Ascending aorta (tissue), 2 donors: ENCODE measurements around the gene TNFAIP1. TPM values are rescaled to one million over a fixed set of nuclear protein-coding genes. Genes with fewer than 3 reads are reported as not detected.

ENCODE experiments used
- DNase-seq, 2 donors: peaks; one replicate each; pipeline ENCODE4 v3.0.0-alpha.2; 2019; ENCODE audit warnings: low spot score in 2 of 2
- H3K27ac ChIP-seq, 2 donors: fragments of 200-600 bp; sonication (generic); one replicate each; pipeline ENCODE4 v1.5.1; 2016 to 2017; ENCODE audit warnings: mild to moderate bottlenecking in 1 of 2
- H3K27me3 ChIP-seq: fragments of 200-600 bp; sonication (generic); one replicate; pipeline ENCODE4 v1.5.1; 2017
- H3K36me3 ChIP-seq, 2 donors: fragments of 200-600 bp; sonication (generic); one replicate each; pipeline ENCODE4 v1.5.1; 2016
- H3K4me1 ChIP-seq, 2 donors: fragments of 200-600 bp; sonication (generic); one replicate each; pipeline ENCODE4 v1.5.1; 2016 to 2017; ENCODE audit warnings: mild to moderate bottlenecking in 1 of 2
- H3K4me3 ChIP-seq, 2 donors: fragments of 200-600 bp; sonication (generic); one replicate each; pipeline ENCODE4 v1.5.1; 2016 to 2017; ENCODE audit warnings: mild to moderate bottlenecking in 1 of 2
- H3K9me3 ChIP-seq, 2 donors: fragments of 200-600 bp; sonication (generic); one replicate each; pipeline ENCODE4 v1.5.1; 2016
- intact Hi-C: fragments of 100-400 bp; cut with DNase I; formaldehyde crosslinking; loops from one replicate; pipeline ENCODE4 v1.15.1; 2023
- total RNA-seq: library from RNA; depleted of rRNA; stranded (reverse); fragments of >200 nt; gene quantifications from one replicate; pipeline ENCODE4 v1.1.0, GENCODE V29; 2016
- TF ChIP-seq, protein P1 (sequence below), 3 experiments: fragments of 200-600 bp in 2 of 3; fragments of 450-650 bp in 1 of 3; sonication (generic) in 2 of 3; IDR thresholded peaks; one replicate each; pipeline ENCODE4 v1.5.1; 2016 to 2019; ENCODE audit warnings: antibody characterized with exemption in 3 of 3, mild to moderate bottlenecking in 1 of 3, moderate library complexity in 1 of 3

The TNFAIP1 gene
- total RNA-seq, 1 donor from 2014 or later: 66.4 TPM

DNA sequence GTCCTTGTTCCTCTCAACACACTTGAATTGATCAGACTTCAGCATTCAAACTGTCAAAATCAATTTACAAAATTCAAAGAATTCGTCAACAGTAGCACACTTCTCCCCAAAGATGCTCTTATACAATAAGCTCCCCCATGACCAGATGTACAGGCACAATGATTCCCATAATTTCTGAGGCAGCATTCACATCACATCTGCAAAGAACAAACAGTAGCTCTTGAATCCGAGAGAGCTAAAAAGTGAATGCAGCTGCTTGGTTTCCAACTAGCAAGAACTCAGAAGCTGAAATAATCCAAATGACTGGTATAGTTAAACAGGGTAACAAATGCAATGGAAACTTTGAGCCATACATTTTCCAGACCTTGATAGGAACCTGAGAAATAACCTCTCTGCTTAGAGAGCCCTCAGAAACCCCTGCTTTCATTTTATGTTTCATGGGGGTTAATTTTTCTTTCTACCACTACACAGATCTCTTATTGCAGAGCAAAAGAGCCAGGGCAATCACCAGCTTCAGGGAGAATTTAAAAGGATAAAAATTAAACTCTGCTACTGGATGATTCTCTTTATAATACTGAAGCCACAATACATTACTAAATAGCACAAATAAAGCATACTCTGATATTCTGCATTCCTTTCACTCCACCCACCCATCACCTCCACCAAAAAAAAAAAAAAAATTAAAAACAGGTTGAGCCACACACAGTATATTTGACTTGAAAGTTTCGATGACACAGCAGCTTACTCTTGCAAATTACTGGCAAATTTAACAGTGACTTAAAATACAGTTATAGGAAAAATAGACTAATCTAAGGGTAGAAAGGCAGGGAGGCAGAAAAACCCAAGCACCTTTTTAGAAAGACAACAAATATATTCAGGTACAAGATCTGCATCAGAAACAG, 39.6 kb upstream of the TNFAIP1 start:
- TF ChIP-seq, protein P1, sequence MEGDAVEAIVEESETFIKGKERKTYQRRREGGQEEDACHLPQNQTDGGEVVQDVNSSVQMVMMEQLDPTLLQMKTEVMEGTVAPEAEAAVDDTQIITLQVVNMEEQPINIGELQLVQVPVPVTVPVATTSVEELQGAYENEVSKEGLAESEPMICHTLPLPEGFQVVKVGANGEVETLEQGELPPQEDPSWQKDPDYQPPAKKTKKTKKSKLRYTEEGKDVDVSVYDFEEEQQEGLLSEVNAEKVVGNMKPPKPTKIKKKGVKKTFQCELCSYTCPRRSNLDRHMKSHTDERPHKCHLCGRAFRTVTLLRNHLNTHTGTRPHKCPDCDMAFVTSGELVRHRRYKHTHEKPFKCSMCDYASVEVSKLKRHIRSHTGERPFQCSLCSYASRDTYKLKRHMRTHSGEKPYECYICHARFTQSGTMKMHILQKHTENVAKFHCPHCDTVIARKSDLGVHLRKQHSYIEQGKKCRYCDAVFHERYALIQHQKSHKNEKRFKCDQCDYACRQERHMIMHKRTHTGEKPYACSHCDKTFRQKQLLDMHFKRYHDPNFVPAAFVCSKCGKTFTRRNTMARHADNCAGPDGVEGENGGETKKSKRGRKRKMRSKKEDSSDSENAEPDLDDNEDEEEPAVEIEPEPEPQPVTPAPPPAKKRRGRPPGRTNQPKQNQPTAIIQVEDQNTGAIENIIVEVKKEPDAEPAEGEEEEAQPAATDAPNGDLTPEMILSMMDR (IDR thresholded peaks at IDR 0.05): no peak
- Histone ChIP-seq H3K4me3 (no peak overlapping the region), H3K27ac (no peak overlapping the region), H3K4me1 (no peaks in the 10 kb centered on the region), H3K36me3 (no peaks in the 10 kb centered on the region), H3K9me3 (no peaks in the 10 kb centered on the region), H3K27me3 (no peaks in the 10 kb centered on the region)
- intact Hi-C loops: no loop called here
- DNase-seq: no peak

DNA sequence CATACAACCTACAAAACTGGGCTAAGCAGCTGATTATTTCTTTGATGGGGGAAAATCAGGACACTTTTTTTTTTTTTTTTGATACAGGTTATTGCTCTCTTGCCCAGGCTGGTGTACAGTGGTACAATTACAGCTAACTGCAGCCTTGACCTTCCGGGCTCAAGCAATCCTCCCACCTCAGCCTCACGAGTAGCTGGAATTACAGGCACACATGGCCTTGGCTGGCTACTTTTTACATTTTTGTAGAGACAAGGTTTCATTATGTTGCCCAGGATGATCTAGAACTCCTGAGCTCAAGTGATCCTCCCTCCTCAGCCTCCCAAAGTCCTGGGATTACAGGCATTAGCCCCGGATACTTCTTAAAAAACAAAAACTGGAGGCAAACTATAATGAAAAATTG, 37.1 kb upstream of the TNFAIP1 start:
- Histone ChIP-seq H3K4me1 (no peaks in the 10 kb centered on the region), H3K4me3 (no peak overlapping the region), H3K27ac (no peak overlapping the region), H3K9me3 (no peaks in the 10 kb centered on the region), H3K27me3 (no peaks in the 10 kb centered on the region), H3K36me3 (no peaks in the 10 kb centered on the region)
- intact Hi-C loops: no loop called here
- no peak for DNase-seq
- TF ChIP-seq, protein P1 (IDR thresholded peaks at IDR 0.05): no peak

DNA sequence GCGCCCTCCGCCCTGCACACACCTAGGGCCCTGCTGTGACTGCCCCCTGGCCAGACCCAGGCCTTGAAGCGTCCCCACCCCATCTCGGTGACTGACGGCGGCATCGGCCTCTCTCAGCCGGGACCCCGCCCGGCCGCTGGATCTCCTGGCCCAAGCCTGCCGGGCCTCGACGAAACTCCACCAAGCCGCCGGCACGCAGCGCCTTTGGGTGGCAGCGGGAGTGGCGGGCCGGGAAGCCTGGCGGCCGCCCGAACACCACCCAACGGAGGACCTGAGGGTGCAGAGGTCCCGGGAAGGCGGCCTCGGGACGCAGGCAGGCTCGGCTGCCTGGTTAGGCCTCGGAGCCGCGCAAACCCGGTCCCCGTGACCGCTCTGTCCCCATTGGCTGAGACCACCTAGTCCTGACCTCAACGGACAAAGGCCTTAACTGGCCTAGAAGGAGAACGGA, 28.6 kb upstream of the TNFAIP1 start:
- H3K27me3 ChIP-seq: no peaks in the 10 kb centered on the region
- intact Hi-C loops: no loop called here
- H3K4me1 ChIP-seq: no peaks in the 10 kb centered on the region
- H3K27ac ChIP-seq: no peak overlapping the region
- H3K4me3 ChIP-seq: no peak overlapping the region
- H3K36me3 ChIP-seq: no peaks in the 10 kb centered on the region
- TF ChIP-seq, protein P1 (IDR thresholded peaks at IDR 0.05): no peak
- no peaks in the 10 kb centered on the region for H3K9me3 ChIP-seq
- DNase-seq: no peak

DNA sequence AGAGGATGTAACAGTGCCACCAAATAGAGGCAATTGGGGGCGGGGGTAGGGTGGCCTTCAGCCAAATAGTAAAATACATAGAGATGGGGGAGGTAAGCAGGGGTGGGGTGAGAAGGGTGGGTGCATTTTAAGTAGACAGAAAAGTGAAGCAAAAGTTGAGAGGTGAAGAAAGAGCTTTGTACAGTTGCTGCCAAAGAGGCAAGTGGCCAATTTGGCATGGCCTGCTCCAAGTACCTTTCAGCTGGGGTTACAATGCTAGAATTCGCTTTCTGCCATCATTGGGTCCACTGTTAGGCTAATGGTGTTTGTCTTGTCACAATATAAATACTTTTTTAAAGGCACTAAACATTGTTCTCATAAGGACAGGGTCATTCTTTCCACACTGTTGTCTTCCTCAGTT, 21.7 kb upstream of the TNFAIP1 start:
- Histone ChIP-seq H3K36me3 (no peaks in the 10 kb centered on the region), H3K27me3 (no peaks in the 10 kb centered on the region), H3K4me3 (no peak overlapping the region), H3K9me3 (no peaks in the 10 kb centered on the region), H3K4me1 (peaks cover 5 to 7% of the 10 kb centered on the region in 2 donors), H3K27ac (no peak overlapping the region)
- no peak for DNase-seq
- intact Hi-C loops: no loop called here
- TF ChIP-seq, protein P1 (IDR thresholded peaks at IDR 0.05): no peak

DNA sequence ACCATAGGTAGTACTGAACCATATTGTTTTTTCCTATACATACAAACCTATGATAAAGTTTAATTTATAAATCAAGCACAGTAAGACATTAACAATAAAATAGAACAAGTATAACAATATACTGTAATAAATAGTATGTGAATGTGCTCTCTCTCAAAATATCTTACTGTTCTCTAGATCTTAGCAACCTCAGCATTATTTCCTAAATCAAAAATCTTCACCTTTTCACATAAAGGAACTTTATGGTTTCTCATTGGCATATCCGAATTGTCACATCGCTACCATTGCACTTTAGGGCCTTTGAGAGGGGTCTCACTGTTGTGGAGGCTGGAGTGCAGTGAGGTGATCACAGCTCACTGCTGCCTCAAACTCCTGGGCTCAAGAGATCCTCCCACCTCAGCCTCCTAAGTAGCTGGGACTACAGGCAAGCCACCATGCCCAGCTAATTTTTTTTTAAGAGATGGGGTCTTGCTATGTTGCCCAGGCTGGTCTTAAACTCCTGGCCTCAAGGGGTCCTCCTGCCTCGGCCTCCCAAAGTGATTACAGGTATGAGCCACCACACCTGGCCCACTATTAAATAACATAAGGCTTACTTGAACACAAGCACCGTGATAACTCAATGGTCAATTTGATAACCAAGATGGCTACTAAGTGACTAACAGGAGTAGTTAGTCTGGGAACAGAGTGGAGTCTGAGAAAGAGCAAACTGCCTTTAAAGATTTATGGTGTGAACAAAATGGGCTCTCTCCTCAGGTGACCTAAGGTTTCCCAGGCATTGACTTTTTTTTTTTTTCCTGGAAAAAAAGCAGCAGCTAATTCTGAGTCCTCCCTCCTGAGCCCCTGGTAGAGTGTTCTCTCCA, 19.5 kb upstream of the TNFAIP1 start:
- Histone ChIP-seq H3K4me1 (peaks cover 5 to 13% of the 10 kb centered on the region in 2 donors), H3K36me3 (no peaks in the 10 kb centered on the region), H3K9me3 (no peaks in the 10 kb centered on the region), H3K4me3 (no peak overlapping the region), H3K27ac (no peak overlapping the region), H3K27me3 (no peaks in the 10 kb centered on the region)
- intact Hi-C loops: loop anchor here (5.0 kb wide), 2 partner anchors 274 to 636 kb away; partner anchors contain the start of genes NLK and PHF12
- TF ChIP-seq, protein P1 (IDR thresholded peaks at IDR 0.05): no peak
- no peak for DNase-seq
